Activated CD4-positive, alpha-beta memory T cell treated with anti-CD3 and anti-CD28 coated beads, Interleukin-2, amount 10 ng/mL, durations not matched to agents 7 days and 5 days (primary cell): ENCODE measurements around the gene PSME3IP1. TPM values are rescaled to one million over a fixed set of nuclear protein-coding genes. Genes with fewer than 3 reads are reported as not detected.

Experiments used
- CTCF ChIA-PET: fragments of 350-600 bp; sonication (Branson Sonifier 250); formaldehyde crosslinking; loops from one replicate; lab custom pipeline; 2021; ENCODE audit warnings: antibody characterized with exemption, inconsistent platforms; lab: Charles Lee
- POLR2A ChIA-PET: fragments of 350-600 bp; sonication (Branson Sonifier 250); formaldehyde crosslinking; loops from one replicate; lab custom pipeline; 2021; ENCODE audit warnings: antibody characterized with exemption; lab: Charles Lee
- DNase-seq: peaks from one replicate; pipeline ENCODE4 v3.0.0-alpha.2; 2020
- H3K27ac Mint-ChIP-seq: one replicate; pipeline ENCODE4 v1.8.0; 2021; ENCODE audit warnings: mild to moderate bottlenecking, mixed read lengths
- H3K27me3 Mint-ChIP-seq: one replicate; pipeline ENCODE4 v1.8.0; 2021; ENCODE audit warnings: mixed read lengths
- H3K36me3 Mint-ChIP-seq: one replicate; pipeline ENCODE4 v1.8.0; 2021; ENCODE audit warnings: low read depth, mixed read lengths
- H3K4me1 Mint-ChIP-seq: one replicate; pipeline ENCODE4 v1.8.0; 2021; ENCODE audit warnings: mixed read lengths
- H3K4me3 Mint-ChIP-seq: one replicate; pipeline ENCODE4 v1.8.0; 2021; ENCODE audit warnings: mild to moderate bottlenecking, mixed read lengths
- H3K9me3 Mint-ChIP-seq: one replicate; pipeline ENCODE4 v1.8.0; 2021; ENCODE audit warnings: mixed read lengths
- total RNA-seq, 2 experiments: library from RNA; stranded (reverse); gene quantifications; one replicate each; pipeline ENCODE4 v1.2.3, GENCODE V29; 2021

The PSME3IP1 gene
- total RNA-seq, 2 experiments from 2014 or later = 112 to 115 TPM

GRCh38 chr16:57178196-57178595 is 7.6 kb downstream of the PSME3IP1 start:
- Mint-ChIP-seq H3K4me3 (no peak overlapping the region), H3K36me3 (peaks cover 15% of the 10 kb centered on the region), H3K9me3 (no peaks in the 10 kb centered on the region), H3K27me3 (no peaks in the 10 kb centered on the region), H3K27ac (no peak overlapping the region), H3K4me1 (peaks cover 11% of the 10 kb centered on the region)
- ChIA-PET CTCF (interaction anchor here (1.4 kb wide), 1 partner anchor 86 kb away, joined by 3 read pairs; the partner anchor contains the start of gene CPNE2), POLR2A (no interaction called here)
- DNase-seq = no peak

DNA sequence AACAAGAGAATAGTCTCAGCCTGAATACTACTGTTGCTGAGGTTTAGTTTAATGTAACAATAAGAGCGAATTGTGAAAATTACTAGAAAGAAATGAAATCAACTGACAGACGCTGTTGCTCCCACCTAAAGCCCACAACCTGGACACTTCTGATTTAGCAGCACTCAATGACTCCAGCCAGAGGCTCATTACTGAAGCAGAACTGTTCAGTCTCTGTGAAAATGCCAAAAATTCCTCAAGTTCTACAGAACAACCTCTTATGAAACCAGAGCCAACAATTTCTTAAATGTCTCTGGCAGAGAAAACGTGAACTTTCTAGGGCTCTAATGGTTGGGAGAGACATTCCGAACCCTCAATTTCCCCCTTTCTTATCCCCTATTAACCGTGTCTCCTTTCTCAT is 9.9 kb downstream of the PSME3IP1 start:
- no peak for DNase-seq
- ChIA-PET POLR2A (interaction anchor here (0.9 to 2.2 kb wide), 2 partner anchors 10 to 15 kb away, joined by 3 to 8 read pairs; partner anchors contain the start of genes PSME3IP1 and RSPRY1), CTCF (interaction anchor here (1.1 to 1.3 kb wide), 2 partner anchors 10 to 124 kb away, joined by 3 read pairs; partner anchors contain the start of genes PSME3IP1 and RSPRY1)
- Mint-ChIP-seq H3K4me3 (no peak overlapping the region), H3K27me3 (no peaks in the 10 kb centered on the region), H3K27ac (no peak overlapping the region), H3K4me1 (peaks cover 2% of the 10 kb centered on the region), H3K9me3 (no peaks in the 10 kb centered on the region), H3K36me3 (peaks cover 34% of the 10 kb centered on the region)

GRCh38 chr16:57172721-57173290 is 13.0 kb downstream of the PSME3IP1 start:
- H3K36me3 Mint-ChIP-seq = peaks cover 50% of the 10 kb centered on the region
- H3K27me3 Mint-ChIP-seq = no peaks in the 10 kb centered on the region
- no peak for DNase-seq
- no peaks in the 10 kb centered on the region for H3K9me3 Mint-ChIP-seq
- no peak overlapping the region for H3K27ac Mint-ChIP-seq
- H3K4me3 Mint-ChIP-seq = no peak overlapping the region
- CTCF ChIA-PET = interaction anchor here (0.8 kb wide), 1 partner anchor 9 kb away, joined by 3 read pairs; no protein-coding TSS in a partner anchor
- H3K4me1 Mint-ChIP-seq = peaks cover 3% of the 10 kb centered on the region
- POLR2A ChIA-PET = no interaction called here

- POLR2A ChIA-PET = interaction anchor here (1.4 kb wide), 1 partner anchor 43 kb away, joined by 3 read pairs; no protein-coding TSS in a partner anchor
- no peaks in the 10 kb centered on the region for H3K9me3 Mint-ChIP-seq
- no peak overlapping the region for H3K4me3 Mint-ChIP-seq
- no peak for DNase-seq
- no peak overlapping the region for H3K27ac Mint-ChIP-seq
- H3K4me1 Mint-ChIP-seq = peaks cover 3% of the 10 kb centered on the region
- H3K36me3 Mint-ChIP-seq = peaks cover 69% of the 10 kb centered on the region
- no peaks in the 10 kb centered on the region for H3K27me3 Mint-ChIP-seq
- CTCF ChIA-PET = interaction anchor here (1.4 to 3.1 kb wide), 3 partner anchors 77 to 205 kb away, joined by 5 to 14 read pairs (median 11); partner anchors contain the start of gene CPNE2
Observed at GRCh38 chr16:57169327-57169726, 16.5 kb downstream of the PSME3IP1 start.

DNA sequence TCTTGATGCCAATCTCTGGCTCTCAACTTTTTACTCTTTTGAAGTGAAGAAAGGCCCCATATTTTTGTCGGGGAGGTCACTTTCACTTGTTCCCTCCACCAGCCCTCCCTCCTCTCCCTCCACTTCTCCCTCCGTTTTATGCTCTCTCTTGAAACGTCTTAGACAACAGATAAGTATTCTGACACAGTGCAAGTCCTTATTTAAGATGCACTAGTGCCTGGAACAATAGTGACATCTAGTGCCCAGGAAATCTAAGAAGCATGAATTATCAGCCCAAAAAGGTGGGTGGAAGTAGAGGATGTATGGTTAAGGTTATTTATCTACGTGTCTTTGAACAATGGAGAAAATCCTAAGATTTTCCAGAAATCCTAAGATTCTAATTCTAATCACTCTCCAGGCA is 17.9 kb downstream of the PSME3IP1 start:
- Mint-ChIP-seq H3K4me3 (no peak overlapping the region), H3K27me3 (no peaks in the 10 kb centered on the region), H3K27ac (no peak overlapping the region), H3K4me1 (peaks cover 3% of the 10 kb centered on the region), H3K36me3 (peaks cover 71% of the 10 kb centered on the region), H3K9me3 (no peaks in the 10 kb centered on the region)
- ChIA-PET CTCF (interaction anchor here (0.9 to 3.1 kb wide), 4 partner anchors 75 to 203 kb away, joined by 3 to 14 read pairs (median 8); partner anchors contain the start of gene CPNE2), POLR2A (no interaction called here)
- DNase-seq = no peak

DNA sequence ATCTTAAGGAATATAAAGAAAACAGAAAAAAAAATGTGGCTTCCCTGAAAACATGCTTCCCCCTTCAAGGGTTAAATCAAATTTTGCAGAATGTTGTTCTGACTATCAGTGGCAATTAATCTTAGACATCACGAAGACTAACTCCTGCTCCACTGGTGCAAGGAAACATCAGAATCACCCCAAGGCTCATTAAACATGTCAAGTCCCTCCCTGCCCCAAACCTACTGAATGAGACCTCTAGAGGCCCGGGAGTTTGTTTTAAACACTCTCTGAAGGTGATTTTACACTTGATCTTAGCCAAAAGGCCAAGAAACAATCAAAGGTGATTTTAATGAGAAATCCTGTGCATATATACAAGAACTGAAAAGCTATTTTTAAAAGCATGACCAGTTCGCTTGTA is 18.3 kb downstream of the PSME3IP1 start:
- peaks cover 3% of the 10 kb centered on the region for H3K4me1 Mint-ChIP-seq
- no peak for DNase-seq
- H3K27me3 Mint-ChIP-seq = no peaks in the 10 kb centered on the region
- H3K36me3 Mint-ChIP-seq = peaks cover 69% of the 10 kb centered on the region
- H3K4me3 Mint-ChIP-seq = no peak overlapping the region
- ChIA-PET POLR2A (no interaction called here), CTCF (interaction anchor here (0.9 to 3.0 kb wide), 4 partner anchors 10 to 86 kb away, joined by 3 to 14 read pairs (median 4); partner anchors contain the start of gene CPNE2)
- H3K9me3 Mint-ChIP-seq = no peaks in the 10 kb centered on the region
- H3K27ac Mint-ChIP-seq = no peak overlapping the region

DNA sequence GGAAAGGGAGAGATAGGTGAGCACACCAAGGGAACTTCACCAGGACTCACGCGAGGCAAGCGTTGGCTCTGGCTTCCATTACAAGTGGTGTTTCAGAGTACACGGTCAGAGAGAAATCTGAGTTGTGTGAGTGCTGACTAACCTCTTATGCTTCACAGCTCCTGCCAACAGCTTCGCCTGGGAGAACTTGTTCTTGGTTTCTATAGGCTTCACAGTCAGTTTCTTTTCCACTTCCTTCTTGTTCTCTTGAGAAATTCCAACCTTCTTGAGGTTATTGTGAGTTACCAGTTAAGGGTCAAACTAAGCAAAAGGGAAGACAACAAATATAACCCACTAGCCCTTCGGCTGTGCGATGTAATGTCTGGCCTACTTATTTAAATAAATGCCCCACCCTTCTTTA is 18.9 kb downstream of the PSME3IP1 start:
- CTCF ChIA-PET = interaction anchor here (1.4 to 3.0 kb wide), 3 partner anchors 10 to 84 kb away, joined by 3 to 14 read pairs (median 6); partner anchors contain the start of gene CPNE2
- POLR2A ChIA-PET = interaction anchor here (0.6 to 1.0 kb wide), 3 partner anchors 16 to 74 kb away, joined by 3 read pairs; partner anchors contain the start of gene PSME3IP1
- no peak for DNase-seq
- Mint-ChIP-seq H3K4me3 (no peak overlapping the region), H3K36me3 (peaks cover 65% of the 10 kb centered on the region), H3K27me3 (no peaks in the 10 kb centered on the region), H3K4me1 (peaks cover 3% of the 10 kb centered on the region), H3K27ac (no peak overlapping the region), H3K9me3 (no peaks in the 10 kb centered on the region)

- peaks cover 60% of the 10 kb centered on the region for H3K36me3 Mint-ChIP-seq
- DNase-seq = no peak
- H3K27me3 Mint-ChIP-seq = no peaks in the 10 kb centered on the region
- CTCF ChIA-PET = interaction anchor here (1.4 to 3.0 kb wide), 3 partner anchors 9 to 83 kb away, joined by 3 to 14 read pairs (median 6); partner anchors contain the start of gene CPNE2
- no peak overlapping the region for H3K4me3 Mint-ChIP-seq
- no peaks in the 10 kb centered on the region for H3K9me3 Mint-ChIP-seq
- no peak overlapping the region for H3K27ac Mint-ChIP-seq
- H3K4me1 Mint-ChIP-seq = peaks cover 3% of the 10 kb centered on the region
- POLR2A ChIA-PET = interaction anchor here (0.6 to 1.0 kb wide), 3 partner anchors 15 to 73 kb away, joined by 3 read pairs; partner anchors contain the start of gene PSME3IP1
Observed at GRCh38 chr16:57166451-57166850, 19.4 kb downstream of the PSME3IP1 start.

DNA sequence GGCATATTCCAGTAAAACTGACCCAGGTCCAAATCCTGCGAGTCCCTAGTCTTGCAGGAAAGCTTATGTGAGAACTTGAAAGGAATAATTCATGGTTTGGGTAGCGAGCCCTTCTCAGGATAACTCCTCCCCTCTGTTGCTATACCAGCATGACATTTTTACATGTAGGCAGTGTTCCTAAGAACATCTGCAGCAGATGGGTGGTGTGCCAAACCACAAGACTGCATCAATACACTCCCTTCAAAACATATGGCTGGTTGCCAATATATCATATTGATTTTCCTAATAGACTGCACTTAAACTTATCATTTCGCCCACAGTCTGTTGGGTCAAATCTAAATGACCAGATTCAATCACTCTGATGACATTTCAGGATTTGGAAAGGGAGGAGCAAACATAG is 19.9 kb downstream of the PSME3IP1 start:
- CTCF ChIA-PET = interaction anchor here (1.4 to 1.7 kb wide), 2 partner anchors 9 to 83 kb away, joined by 3 to 6 read pairs; no protein-coding TSS in a partner anchor
- peaks cover 4% of the 10 kb centered on the region for H3K4me1 Mint-ChIP-seq
- POLR2A ChIA-PET = interaction anchor here (1.0 kb wide), 1 partner anchor 20 kb away, joined by 3 read pairs; the partner anchor contains the start of gene PSME3IP1

DNA sequence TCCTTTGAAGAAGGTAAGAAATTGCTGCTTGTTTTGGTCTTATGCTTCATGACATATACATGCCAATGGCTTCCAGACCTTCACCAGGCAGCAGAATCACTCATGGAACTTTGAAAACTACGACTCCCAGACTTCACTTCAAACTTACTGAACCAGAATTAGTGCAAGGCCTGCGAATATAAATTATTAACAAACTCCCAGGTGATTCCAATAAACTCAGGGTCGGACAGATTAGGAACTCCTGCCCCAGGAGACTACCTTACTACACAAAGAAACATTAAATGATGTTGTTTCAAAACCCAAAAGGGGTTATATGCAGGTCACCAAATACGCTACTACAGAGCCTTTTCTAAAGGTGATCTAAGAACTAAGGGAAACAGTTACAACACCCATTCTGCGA is 20.4 kb downstream of the PSME3IP1 start:
- ChIA-PET CTCF (no interaction called here), POLR2A (no interaction called here)
- H3K9me3 Mint-ChIP-seq = no peaks in the 10 kb centered on the region
- H3K4me1 Mint-ChIP-seq = peaks cover 7% of the 10 kb centered on the region
- peaks cover 57% of the 10 kb centered on the region for H3K36me3 Mint-ChIP-seq
- no peaks in the 10 kb centered on the region for H3K27me3 Mint-ChIP-seq
- no peak for DNase-seq
- no peak overlapping the region for H3K4me3 Mint-ChIP-seq
- H3K27ac Mint-ChIP-seq = no peak overlapping the region

More for the DNA sequence above, 19.9 kb downstream of the PSME3IP1 start:
- Mint-ChIP-seq H3K4me3 (no peak overlapping the region), H3K27me3 (no peaks in the 10 kb centered on the region), H3K9me3 (no peaks in the 10 kb centered on the region), H3K36me3 (peaks cover 57% of the 10 kb centered on the region), H3K27ac (no peak overlapping the region)
- DNase-seq = no peak

DNA sequence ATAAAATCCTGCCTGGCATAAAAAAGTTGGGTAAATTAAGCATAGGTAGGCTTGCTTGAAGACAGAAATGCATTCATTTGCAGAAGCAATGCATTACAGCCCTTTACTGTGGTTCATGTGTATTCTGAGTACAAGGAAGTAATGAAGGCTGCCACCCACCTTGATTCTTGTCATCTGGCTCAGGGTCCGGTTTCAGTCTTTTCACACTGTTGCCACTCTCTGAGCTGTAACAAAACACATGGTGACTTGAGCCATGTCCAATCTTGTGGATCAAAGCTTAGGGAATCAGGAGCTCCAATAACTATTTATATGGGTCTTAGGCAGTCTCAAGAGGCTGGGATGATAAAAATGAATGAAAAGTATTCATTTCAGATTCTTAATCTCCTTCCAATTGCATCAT is 22.0 kb downstream of the PSME3IP1 start:
- peaks cover 7% of the 10 kb centered on the region for H3K4me1 Mint-ChIP-seq
- peaks cover 56% of the 10 kb centered on the region for H3K36me3 Mint-ChIP-seq
- POLR2A ChIA-PET = no interaction called here
- H3K4me3 Mint-ChIP-seq = no peak overlapping the region
- H3K27me3 Mint-ChIP-seq = no peaks in the 10 kb centered on the region
- CTCF ChIA-PET = interaction anchor here (1.0 kb wide), 1 partner anchor 9 kb away, joined by 3 read pairs; no protein-coding TSS in a partner anchor
- H3K27ac Mint-ChIP-seq = no peak overlapping the region
- no peaks in the 10 kb centered on the region for H3K9me3 Mint-ChIP-seq
- DNase-seq = no peak

GRCh38 chr16:57159447-57159846 is 26.4 kb downstream of the PSME3IP1 start:
- Mint-ChIP-seq H3K27ac (no peak overlapping the region), H3K9me3 (no peaks in the 10 kb centered on the region), H3K36me3 (peaks cover 59% of the 10 kb centered on the region), H3K4me1 (peaks cover 15% of the 10 kb centered on the region), H3K4me3 (no peak overlapping the region), H3K27me3 (no peaks in the 10 kb centered on the region)
- ChIA-PET POLR2A (interaction anchor here (1.2 kb wide), 1 partner anchor 9 kb away, joined by 3 read pairs; no protein-coding TSS in a partner anchor), CTCF (no interaction called here)
- DNase-seq = no peak

- POLR2A ChIA-PET = no interaction called here
- peaks cover 66% of the 10 kb centered on the region for H3K36me3 Mint-ChIP-seq
Observed at GRCh38 chr16:57157533-57157932, 28.3 kb downstream of the PSME3IP1 start.

More at GRCh38 chr16:57157533-57157932, 28.3 kb downstream of the PSME3IP1 start:
- Mint-ChIP-seq H3K27me3 (no peaks in the 10 kb centered on the region), H3K4me1 (peaks cover 15% of the 10 kb centered on the region), H3K4me3 (no peak overlapping the region), H3K9me3 (no peaks in the 10 kb centered on the region), H3K27ac (no peak overlapping the region)
- CTCF ChIA-PET = interaction anchor here (1.0 kb wide), 1 partner anchor 9 kb away, joined by 3 read pairs; no protein-coding TSS in a partner anchor
- DNase-seq = no peak
